GM12892 (cell line): ENCODE results near the gene COA7.

ENCODE experiments used
- POLR2A ChIP-seq: IDR thresholded peaks from 2 replicates; pipeline ENCODE4 v1.6.1; 2011; ENCODE audit warnings: low read depth, low read length, control low read depth
- POLR2AphosphoS5 ChIP-seq: IDR thresholded peaks from 2 replicates; pipeline ENCODE4 v1.6.1; 2011; ENCODE audit warnings: low read depth, low read length, control low read depth

DNA sequence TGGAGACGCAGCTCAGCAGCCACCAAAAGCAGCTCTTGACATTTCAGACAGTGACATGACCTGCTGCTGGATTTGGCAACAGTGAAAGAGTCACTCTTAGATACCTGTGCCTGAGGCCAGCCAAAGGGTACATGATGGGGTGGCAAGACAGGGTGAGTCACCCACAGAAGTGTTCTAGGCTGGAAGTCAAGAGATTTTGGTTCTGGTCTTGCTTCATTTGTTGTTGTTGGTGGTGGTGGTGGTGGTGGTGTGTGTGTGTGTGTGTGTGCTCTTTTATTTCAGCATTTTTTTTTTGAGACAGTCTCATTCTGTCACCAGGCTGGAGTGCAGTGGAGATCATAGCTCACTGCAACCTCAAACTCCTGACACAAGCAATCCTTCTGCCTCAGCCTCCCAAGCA lies 39.4 kb downstream of the COA7 start:
- TF ChIP-seq POLR2A (no peak), POLR2AphosphoS5 (no peak)
